OCI-LY7 (cell line): ENCODE results near the gene PLN. TPM values are rescaled to one million over a fixed set of nuclear protein-coding genes. Genes with fewer than 3 reads are reported as not detected.

Experiments
- BruUV-seq: library from RNA; stranded (reverse); fragments of 400-500 nt; replicated peaks from 2 replicates; lab custom pipeline; 2021; lab: Mats Ljungman, UMichigan
- CTCF ChIA-PET: fragments of 300-600 bp; sonication (Branson Sonifier 250); formaldehyde crosslinking; loops from one replicate; lab custom pipeline; 2022; ENCODE audit warnings: antibody characterized with exemption; ENCODE audit not compliant: unreplicated experiment; lab: Charles Lee
- POLR2A ChIA-PET: fragments of 300-600 bp; sonication (Branson Sonifier 250); formaldehyde crosslinking; loops from one replicate; lab custom pipeline; 2022; ENCODE audit warnings: antibody characterized with exemption; lab: Charles Lee
- DNase-seq: peaks from one replicate; pipeline ENCODE4 v3.0.0-alpha.2; 2015; ENCODE audit warnings: low spot score
- H2AFZ ChIP-seq: fragments of 200-600 bp; sonication (generic), shearing (Covaris generic); 2 replicates; pipeline ENCODE4 v1.6.1; 2014; ENCODE audit warnings: mild to moderate bottlenecking, antibody characterized with exemption, low read length, moderate library complexity
- H3K27ac ChIP-seq: fragments of 200-600 bp; sonication (generic); 2 replicates; pipeline ENCODE4 v1.5.1; 2014; ENCODE audit warnings: mixed run types, low read depth, mild to moderate bottlenecking, moderate library complexity, low read length, inconsistent platforms; ENCODE audit not compliant: poor library complexity, severe bottlenecking
- H3K36me3 ChIP-seq: fragments of 200-600 bp; sonication (generic); 2 replicates; pipeline ENCODE4 v1.6.1; 2014; ENCODE audit warnings: mild to moderate bottlenecking, antibody characterized with exemption, low read length, moderate library complexity, mixed read lengths; ENCODE audit not compliant: insufficient read depth
- H3K4me1 ChIP-seq: fragments of 200-600 bp; sonication (generic); 2 replicates; pipeline ENCODE4 v1.5.1; 2014; ENCODE audit warnings: mild to moderate bottlenecking, low read length; ENCODE audit not compliant: insufficient read depth, poor library complexity, severe bottlenecking
- H3K4me2 ChIP-seq: fragments of 200-600 bp; sonication (generic); 2 replicates; pipeline ENCODE4 v1.6.1; 2014; ENCODE audit warnings: mild to moderate bottlenecking, low read length
- H3K4me3 ChIP-seq: fragments of 200-600 bp; sonication (generic); 2 replicates; pipeline ENCODE4 v1.5.1; 2014; ENCODE audit warnings: mild to moderate bottlenecking, low read depth, low read length; ENCODE audit not compliant: poor library complexity, severe bottlenecking
- H3K79me2 ChIP-seq: fragments of 200-600 bp; sonication (generic); 2 replicates; pipeline ENCODE4 v1.6.1; 2016; ENCODE audit warnings: low read depth, mild to moderate bottlenecking, low read length, moderate library complexity, mixed read lengths; ENCODE audit not compliant: insufficient read depth
- H3K9me2 ChIP-seq: fragments of 200-600 bp; sonication (generic); 2 replicates; pipeline ENCODE4 v1.6.1; 2016; ENCODE audit warnings: mild to moderate bottlenecking, low read length, mixed read lengths; ENCODE audit not compliant: insufficient read depth
- H3K9me3 ChIP-seq: fragments of 200-600 bp; sonication (generic); 2 replicates; pipeline ENCODE4 v1.6.1; 2014; ENCODE audit warnings: mild to moderate bottlenecking, mixed run types, low read length, mixed read lengths
- H4K20me1 ChIP-seq: fragments of 200-600 bp; sonication (generic); 2 replicates; pipeline ENCODE4 v1.6.1; 2014; ENCODE audit warnings: mild to moderate bottlenecking, antibody characterized with exemption, low read length, moderate library complexity, mixed read lengths; ENCODE audit not compliant: insufficient read depth
- CTCF ChIP-seq: fragments of 200-600 bp; sonication (generic); conservative IDR thresholded peaks from 2 replicates; pipeline ENCODE4 v1.5.1; 2014; ENCODE audit warnings: mild to moderate bottlenecking, antibody characterized with exemption, low read length, moderate library complexity, mixed read lengths
- EZH2phosphoT487 ChIP-seq: fragments of 200-600 bp; sonication (generic); IDR thresholded peaks from 2 replicates; pipeline ENCODE4 v1.6.1; 2018; ENCODE audit warnings: low read depth, borderline replicate concordance, mild to moderate bottlenecking, mixed run types, antibody characterized with exemption, low read length, moderate library complexity, mixed read lengths
- intact Hi-C: fragments of 100-400 bp; cut with micrococcal nuclease; formaldehyde crosslinking; loops from one replicate; pipeline ENCODE4 v1.10.0; 2022; ENCODE audit not compliant: unreplicated experiment
- total RNA-seq, 2 experiments: library from RNA; depleted of rRNA in 1 of 2; stranded (reverse); fragments of >200 nt in 1 of 2; shearing (Covaris generic) in 1 of 2; gene quantifications; 2 replicates each; pipeline ENCODE4 v1.2.3, GENCODE V29; 2014 to 2022

The PLN gene
- total RNA-seq, 2 experiments from 2014 or later, result not detected

- H3K9me3 ChIP-seq, result no peaks in the 10 kb centered on the region
- CTCF ChIA-PET, result no interaction called here
These were observed 49.5 kb downstream of the PLN start for GRCh38 chr6:118597636-118598035.

GRCh38 chr6:118598324-118598723 is 50.2 kb downstream of the PLN start:
- H3K27ac ChIP-seq, result no peak overlapping the region
- DNase-seq, result no peak
- CTCF ChIA-PET, result no interaction called here
- POLR2A ChIA-PET, result interaction anchor here (1.1 kb wide), 1 partner anchor 8 kb away, joined by 3 read pairs; no protein-coding TSS in a partner anchor
- TF ChIP-seq CTCF (no peak), EZH2phosphoT487 (no peak)
- H3K79me2 ChIP-seq, result no peaks in the 10 kb centered on the region
- H3K4me1 ChIP-seq, result no peaks in the 10 kb centered on the region
- H3K4me3 ChIP-seq, result no peak overlapping the region
- H3K4me2 ChIP-seq, result no peak overlapping the region
- peaks cover 3% of the 10 kb centered on the region; the same call in 1 of the 2 replicates for H3K9me2 ChIP-seq
- no peaks in the 10 kb centered on the region for H4K20me1 ChIP-seq
- H3K36me3 ChIP-seq, result no peaks in the 10 kb centered on the region
- peaks cover 3% of the 10 kb centered on the region for H3K9me3 ChIP-seq
- no TSS peak for BruUV-seq
- intact Hi-C loops, result no loop called here
- H2AFZ ChIP-seq, result no peak overlapping the region

More at GRCh38 chr6:118597636-118598035, 49.5 kb downstream of the PLN start:
- H2AFZ ChIP-seq, result no peak overlapping the region
- peaks cover 3% of the 10 kb centered on the region; the same call in 1 of the 2 replicates for H3K9me2 ChIP-seq
- H3K4me1 ChIP-seq, result no peaks in the 10 kb centered on the region
- no peak overlapping the region for H3K27ac ChIP-seq
- no peak overlapping the region for H3K4me2 ChIP-seq
- BruUV-seq, result no TSS peak
- TF ChIP-seq CTCF (no peak), EZH2phosphoT487 (no peak)
- intact Hi-C loops, result no loop called here
- POLR2A ChIA-PET, result interaction anchor here (0.6 to 1.1 kb wide), 2 partner anchors 9 to 784 kb away, joined by 3 read pairs; no protein-coding TSS in a partner anchor
- no peak overlapping the region for H3K4me3 ChIP-seq
- no peak for DNase-seq
- no peaks in the 10 kb centered on the region for H3K79me2 ChIP-seq
- no peaks in the 10 kb centered on the region for H4K20me1 ChIP-seq
- no peaks in the 10 kb centered on the region for H3K36me3 ChIP-seq

- intact Hi-C loops, result no loop called here
- BruUV-seq, result no TSS peak
- no peaks in the 10 kb centered on the region for H3K36me3 ChIP-seq
- CTCF ChIA-PET, result no interaction called here
- peaks cover 3% of the 10 kb centered on the region; the same call in 1 of the 2 replicates for H3K9me2 ChIP-seq
- H3K4me1 ChIP-seq, result no peaks in the 10 kb centered on the region
- H2AFZ ChIP-seq, result no peak overlapping the region
- H3K4me2 ChIP-seq, result no peak overlapping the region
- POLR2A ChIA-PET, result interaction anchor here (0.6 to 1.2 kb wide), 2 partner anchors 34 to 38 kb away, joined by 3 read pairs; no protein-coding TSS in a partner anchor
- H3K9me3 ChIP-seq, result peaks cover 14% of the 10 kb centered on the region
- DNase-seq, result no peak
- H4K20me1 ChIP-seq, result no peaks in the 10 kb centered on the region
- no peaks in the 10 kb centered on the region for H3K79me2 ChIP-seq
- TF ChIP-seq CTCF, result no peak
- TF ChIP-seq EZH2phosphoT487, result no peak
- H3K4me3 ChIP-seq, result no peak overlapping the region
- no peak overlapping the region for H3K27ac ChIP-seq
These were observed 54.2 kb downstream of the PLN start for GRCh38 chr6:118602300-118602699.
